Measurements from ENCODE around the gene CHCHD2. TPM values are rescaled to one million over a fixed set of nuclear protein-coding genes. Genes with fewer than 3 reads are reported as not detected.

The CHCHD2 gene
- total RNA-seq, 2 experiments from 2014 or later: 517 to 522 TPM

DNA sequence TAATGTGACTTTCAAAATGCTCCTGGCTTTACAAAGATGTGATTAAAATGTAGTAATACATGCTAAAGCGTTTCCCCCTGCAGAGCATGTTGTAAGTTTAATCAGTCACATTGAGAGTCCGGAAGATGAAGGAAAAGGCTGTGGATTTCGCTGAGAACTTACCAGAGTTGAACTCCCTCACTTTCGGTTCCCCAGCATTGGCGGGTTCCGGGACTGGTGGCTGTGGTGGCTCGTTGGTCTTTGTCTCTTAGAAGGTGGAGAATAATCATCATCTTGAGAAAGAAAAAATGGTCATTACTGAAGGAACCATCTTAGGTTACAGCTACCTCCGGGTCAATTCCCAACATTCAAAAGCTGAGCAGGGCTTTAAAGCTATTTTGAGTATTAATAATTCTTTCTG, 19.6 kb upstream of the CHCHD2 start:
- H3K27ac ChIP-seq (ENCODE audit: low read depth, low read length, poor library complexity, severe bottlenecking): no peak overlapping the region
- no peak overlapping the region for H2AFZ ChIP-seq (ENCODE audit: low read length)
- no peaks in the 10 kb centered on the region for H3K36me3 ChIP-seq (ENCODE audit: insufficient read depth, low read length)
- BruUV-seq (replicated peaks): no TSS peak
- DNase-seq (ENCODE audit: low spot score): no peak
- no peaks in the 10 kb centered on the region for H4K20me1 ChIP-seq (ENCODE audit: insufficient read depth, low read length)
- H3K9me2 ChIP-seq (ENCODE audit: insufficient read depth, low read length): no peaks in the 10 kb centered on the region
- no peaks in the 10 kb centered on the region for H3K9me3 ChIP-seq (ENCODE audit: low read length)
- H3K4me2 ChIP-seq (ENCODE audit: low read length): no peak overlapping the region
- no peaks in the 10 kb centered on the region for H3K4me1 ChIP-seq (ENCODE audit: insufficient read depth, low read length, poor library complexity, severe bottlenecking)
- TF ChIP-seq, protein P1, sequence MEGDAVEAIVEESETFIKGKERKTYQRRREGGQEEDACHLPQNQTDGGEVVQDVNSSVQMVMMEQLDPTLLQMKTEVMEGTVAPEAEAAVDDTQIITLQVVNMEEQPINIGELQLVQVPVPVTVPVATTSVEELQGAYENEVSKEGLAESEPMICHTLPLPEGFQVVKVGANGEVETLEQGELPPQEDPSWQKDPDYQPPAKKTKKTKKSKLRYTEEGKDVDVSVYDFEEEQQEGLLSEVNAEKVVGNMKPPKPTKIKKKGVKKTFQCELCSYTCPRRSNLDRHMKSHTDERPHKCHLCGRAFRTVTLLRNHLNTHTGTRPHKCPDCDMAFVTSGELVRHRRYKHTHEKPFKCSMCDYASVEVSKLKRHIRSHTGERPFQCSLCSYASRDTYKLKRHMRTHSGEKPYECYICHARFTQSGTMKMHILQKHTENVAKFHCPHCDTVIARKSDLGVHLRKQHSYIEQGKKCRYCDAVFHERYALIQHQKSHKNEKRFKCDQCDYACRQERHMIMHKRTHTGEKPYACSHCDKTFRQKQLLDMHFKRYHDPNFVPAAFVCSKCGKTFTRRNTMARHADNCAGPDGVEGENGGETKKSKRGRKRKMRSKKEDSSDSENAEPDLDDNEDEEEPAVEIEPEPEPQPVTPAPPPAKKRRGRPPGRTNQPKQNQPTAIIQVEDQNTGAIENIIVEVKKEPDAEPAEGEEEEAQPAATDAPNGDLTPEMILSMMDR (conservative IDR thresholded peaks at IDR 0.05; ENCODE audit: low read length): no peak
- no peak for TF ChIP-seq EZH2phosphoT487 (IDR thresholded peaks at IDR 0.05; ENCODE audit: borderline replicate concordance, low read depth, low read length)
- no peak overlapping the region for H3K4me3 ChIP-seq (ENCODE audit: low read depth, low read length, poor library complexity, severe bottlenecking)
- no peaks in the 10 kb centered on the region for H3K79me2 ChIP-seq (ENCODE audit: insufficient read depth, low read depth, low read length)
- POLR2A ChIA-PET: interaction anchor here (1.0 kb wide), 1 partner anchor 9 kb away, joined by 3 read pairs; no protein-coding TSS in a partner anchor
- intact Hi-C loops (cut with micrococcal nuclease; ENCODE audit: unreplicated experiment): no loop called here
- CTCF ChIA-PET (ENCODE audit: unreplicated experiment): no interaction called here

DNA sequence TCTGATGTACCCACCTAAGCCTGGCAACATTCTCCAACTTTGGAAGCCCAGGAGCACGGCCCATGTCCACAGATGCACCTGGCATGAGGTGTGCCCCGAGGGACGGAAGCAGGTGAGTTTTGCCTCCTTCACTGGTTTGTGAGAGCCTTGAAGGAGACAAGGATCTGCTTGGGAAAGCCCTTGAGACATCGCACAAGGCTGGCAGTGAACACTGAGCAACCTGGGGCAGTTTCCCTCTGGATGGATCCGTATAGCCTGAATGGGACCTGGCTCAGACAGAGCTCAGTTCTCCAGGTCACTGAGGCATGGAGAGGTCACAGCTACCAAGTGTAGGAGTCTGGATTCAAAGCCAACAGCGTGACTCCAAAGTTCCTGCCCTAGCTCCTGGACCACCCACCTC, 18.7 kb upstream of the CHCHD2 start:
- Histone ChIP-seq H3K27ac (ENCODE audit: low read depth, low read length, poor library complexity, severe bottlenecking) (no peak overlapping the region), H3K9me3 (ENCODE audit: low read length) (no peaks in the 10 kb centered on the region), H3K4me3 (ENCODE audit: low read depth, low read length, poor library complexity, severe bottlenecking) (no peak overlapping the region), H3K79me2 (ENCODE audit: insufficient read depth, low read depth, low read length) (no peaks in the 10 kb centered on the region), H3K36me3 (ENCODE audit: insufficient read depth, low read length) (no peaks in the 10 kb centered on the region), H3K4me2 (ENCODE audit: low read length) (no peak overlapping the region), H2AFZ (ENCODE audit: low read length) (no peak overlapping the region), H3K4me1 (ENCODE audit: insufficient read depth, low read length, poor library complexity, severe bottlenecking) (no peaks in the 10 kb centered on the region), H4K20me1 (ENCODE audit: insufficient read depth, low read length) (no peaks in the 10 kb centered on the region), H3K9me2 (ENCODE audit: insufficient read depth, low read length) (no peaks in the 10 kb centered on the region)
- CTCF ChIA-PET (ENCODE audit: unreplicated experiment): no interaction called here
- BruUV-seq (replicated peaks): no TSS peak
- no peak for DNase-seq (ENCODE audit: low spot score)
- TF ChIP-seq EZH2phosphoT487 (IDR thresholded peaks at IDR 0.05; ENCODE audit: borderline replicate concordance, low read depth, low read length): no peak
- TF ChIP-seq, protein P1 (conservative IDR thresholded peaks at IDR 0.05; ENCODE audit: low read length): no peak
- intact Hi-C loops (cut with micrococcal nuclease; ENCODE audit: unreplicated experiment): no loop called here
- POLR2A ChIA-PET: no interaction called here

DNA sequence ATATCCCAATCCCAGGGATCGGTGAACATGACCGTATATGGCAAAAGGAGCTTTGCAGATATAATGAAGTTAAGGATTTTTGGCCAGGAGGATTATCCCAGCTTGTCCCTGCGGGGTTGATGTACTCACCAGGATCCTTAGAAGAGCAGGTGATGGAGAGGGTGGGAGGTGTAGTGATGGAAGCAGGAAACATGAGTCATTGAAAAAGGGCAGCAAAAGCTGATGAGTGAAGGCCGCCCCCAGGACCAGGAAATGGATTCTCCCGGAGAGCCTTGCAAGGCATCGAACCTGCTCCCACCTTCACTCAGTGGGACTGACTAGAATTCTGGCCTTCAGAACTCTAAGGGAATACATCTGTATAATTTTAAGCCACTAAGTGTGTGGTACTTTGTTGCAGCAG, 15.2 kb upstream of the CHCHD2 start:
- H4K20me1 ChIP-seq (ENCODE audit: insufficient read depth, low read length): no peaks in the 10 kb centered on the region
- ChIA-PET POLR2A (interaction anchor here (1.5 kb wide), 1 partner anchor 9 kb away, joined by 14 read pairs; no protein-coding TSS in a partner anchor), CTCF (ENCODE audit: unreplicated experiment) (no interaction called here)
- no peak overlapping the region for H2AFZ ChIP-seq (ENCODE audit: low read length)
- no TSS peak for BruUV-seq (replicated peaks)
- no peaks in the 10 kb centered on the region for H3K9me3 ChIP-seq (ENCODE audit: low read length)
- no peak for TF ChIP-seq EZH2phosphoT487 (IDR thresholded peaks at IDR 0.05; ENCODE audit: borderline replicate concordance, low read depth, low read length)
- TF ChIP-seq, protein P1 (conservative IDR thresholded peaks at IDR 0.05; ENCODE audit: low read length): no peak
- no peaks in the 10 kb centered on the region for H3K9me2 ChIP-seq (ENCODE audit: insufficient read depth, low read length)
- H3K4me2 ChIP-seq (ENCODE audit: low read length): no peak overlapping the region
- no peaks in the 10 kb centered on the region for H3K4me1 ChIP-seq (ENCODE audit: insufficient read depth, low read length, poor library complexity, severe bottlenecking)
- no peak for DNase-seq (ENCODE audit: low spot score)
- intact Hi-C loops (cut with micrococcal nuclease; ENCODE audit: unreplicated experiment): no loop called here
- H3K4me3 ChIP-seq (ENCODE audit: low read depth, low read length, poor library complexity, severe bottlenecking): no peak overlapping the region
- H3K36me3 ChIP-seq (ENCODE audit: insufficient read depth, low read length): no peaks in the 10 kb centered on the region
- H3K27ac ChIP-seq (ENCODE audit: low read depth, low read length, poor library complexity, severe bottlenecking): no peak overlapping the region
- no peaks in the 10 kb centered on the region for H3K79me2 ChIP-seq (ENCODE audit: insufficient read depth, low read depth, low read length)
